Fibroblast of skin of back (primary cell): ENCODE results near the gene PHOSPHO1. TPM values are rescaled to one million over a fixed set of nuclear protein-coding genes. Genes with fewer than 3 reads are reported as not detected.
"Not testable (repeated sequence)": the region's sequence is repeated elsewhere in the genome, so short reads cannot be mapped to it uniquely, and the experiment has no call there.

Experiments
- DNase-seq: peaks from one replicate; pipeline ENCODE4 v3.0.0-alpha.2; 2013
- polyA plus RNA-seq, 2 experiments: library from polyadenylated mRNA; unstranded; fragments of 120-200 nt; gene quantifications; one replicate each; pipeline ENCODE4 v1.2.1, GENCODE V29; 2013; ENCODE audit not compliant: insufficient read length in 2 of 2

Gene PHOSPHO1
- 0.35 TPM for polyA plus RNA-seq (2013, experiment 1 of 2; ENCODE audit: insufficient read length)
- 0.29 TPM for polyA plus RNA-seq (2013, experiment 2 of 2; ENCODE audit: insufficient read length)

GRCh38 chr17:49230636-49231562 lies at the start of gene PHOSPHO1:
TSS of gene PHOSPHO1 (minus strand) at chr17:49230787. CDS start at chr17:49226691, 4,096 bp downstream.
- peak; percentile 80 for DNase-seq

- DNase-seq: no peak
These were observed 49.5 kb upstream of the PHOSPHO1 start for GRCh38 chr17:49280061-49280460.

GRCh38 chr17:49279263-49280015 lies 48.9 kb upstream of the PHOSPHO1 start:
- not testable (repeated sequence) for DNase-seq

GRCh38 chr17:49278076-49278475 lies 47.5 kb upstream of the PHOSPHO1 start:
- DNase-seq: no peak

GRCh38 chr17:49277638-49278037 lies 47.1 kb upstream of the PHOSPHO1 start:
- DNase-seq: no peak

- DNase-seq: not testable (repeated sequence)
These were observed 45.4 kb upstream of the PHOSPHO1 start for GRCh38 chr17:49275981-49276380.

GRCh38 chr17:49269356-49269755 lies 38.8 kb upstream of the PHOSPHO1 start:
- DNase-seq: no peak

GRCh38 chr17:49267912-49268311 lies 37.3 kb upstream of the PHOSPHO1 start:
- no peak for DNase-seq

- no peak for DNase-seq
These were observed 35.6 kb upstream of the PHOSPHO1 start for GRCh38 chr17:49266233-49266632.

GRCh38 chr17:49261540-49261939 lies 31.0 kb upstream of the PHOSPHO1 start:
- not testable (repeated sequence) for DNase-seq

- DNase-seq: no peak
These were observed 30.3 kb upstream of the PHOSPHO1 start for GRCh38 chr17:49260817-49261291.

- peak; percentile 88 for DNase-seq
These were observed 29.6 kb upstream of the PHOSPHO1 start for GRCh38 chr17:49260011-49260816.

GRCh38 chr17:49259663-49260010 lies 29.1 kb upstream of the PHOSPHO1 start:
- DNase-seq: no peak

- DNase-seq: no peak
These were observed 27.8 kb upstream of the PHOSPHO1 start for GRCh38 chr17:49258394-49258793.

GRCh38 chr17:49255125-49255524 lies 24.5 kb upstream of the PHOSPHO1 start:
- DNase-seq: no peak

- no peak for DNase-seq
These were observed 23.5 kb upstream of the PHOSPHO1 start for GRCh38 chr17:49254066-49254465.

GRCh38 chr17:49252148-49252695 lies 21.6 kb upstream of the PHOSPHO1 start:
- DNase-seq: no peak

GRCh38 chr17:49249890-49250522 lies 19.4 kb upstream of the PHOSPHO1 start:
- DNase-seq: no peak

GRCh38 chr17:49249292-49249794 lies 18.8 kb upstream of the PHOSPHO1 start:
- DNase-seq: peak; percentile 21

GRCh38 chr17:49247944-49248343 lies 17.4 kb upstream of the PHOSPHO1 start:
- DNase-seq: no peak

- no peak for DNase-seq
These were observed 14.3 kb upstream of the PHOSPHO1 start for GRCh38 chr17:49244839-49245238.
